Rectal smooth muscle tissue (tissue), 1 donor: ENCODE results near the gene SCFD2.

Experiments
- H3K27ac ChIP-seq: one replicate; pipeline ENCODE4 v1.7.0; 2013; ENCODE audit warnings: low read depth, low read length, inconsistent platforms
- H3K27me3 ChIP-seq: one replicate; pipeline ENCODE4 v1.7.0; 2013; ENCODE audit warnings: low read length; ENCODE audit not compliant: control insufficient read depth, insufficient read depth
- H3K36me3 ChIP-seq: one replicate; pipeline ENCODE4 v1.7.0; 2013; ENCODE audit warnings: low read length; ENCODE audit not compliant: control insufficient read depth, insufficient read depth
- H3K4me1 ChIP-seq: one replicate; pipeline ENCODE4 v1.7.0; 2013; ENCODE audit warnings: low read length; ENCODE audit not compliant: control insufficient read depth, insufficient read depth
- H3K4me3 ChIP-seq: one replicate; pipeline ENCODE4 v1.7.0; 2013; ENCODE audit warnings: low read length
- H3K9ac ChIP-seq: one replicate; pipeline ENCODE4 v1.7.0; 2013; ENCODE audit warnings: low read length

The SCFD2 gene

GRCh38 chr4:53094040-53094439 is 271.8 kb downstream of the SCFD2 start:
- Histone ChIP-seq H3K9ac (no peak overlapping the region), H3K4me3 (no peak overlapping the region), H3K36me3 (no peaks in the 10 kb centered on the region), H3K4me1 (no peaks in the 10 kb centered on the region), H3K27me3 (no peaks in the 10 kb centered on the region), H3K27ac (no peak overlapping the region)

GRCh38 chr4:53089936-53090729 is 275.7 kb downstream of the SCFD2 start:
- no peaks in the 10 kb centered on the region for H3K27me3 ChIP-seq
- no peak overlapping the region for H3K9ac ChIP-seq
- no peak overlapping the region for H3K4me3 ChIP-seq
- no peaks in the 10 kb centered on the region for H3K36me3 ChIP-seq
- H3K4me1 ChIP-seq = no peaks in the 10 kb centered on the region
- no peak overlapping the region for H3K27ac ChIP-seq

- no peak overlapping the region for H3K27ac ChIP-seq
- no peak overlapping the region for H3K9ac ChIP-seq
- H3K4me1 ChIP-seq = no peaks in the 10 kb centered on the region
- H3K4me3 ChIP-seq = no peak overlapping the region
- H3K27me3 ChIP-seq = no peaks in the 10 kb centered on the region
- no peaks in the 10 kb centered on the region for H3K36me3 ChIP-seq
Observed at GRCh38 chr4:53088152-53088551, 277.7 kb downstream of the SCFD2 start.

- no peak overlapping the region for H3K9ac ChIP-seq
- H3K4me1 ChIP-seq = no peaks in the 10 kb centered on the region
- H3K27me3 ChIP-seq = no peaks in the 10 kb centered on the region
- H3K27ac ChIP-seq = no peak overlapping the region
- no peak overlapping the region for H3K4me3 ChIP-seq
- no peaks in the 10 kb centered on the region for H3K36me3 ChIP-seq
Observed at GRCh38 chr4:53076374-53076958, 289.4 kb downstream of the SCFD2 start.

GRCh38 chr4:53075162-53075785 is 290.6 kb downstream of the SCFD2 start:
- Histone ChIP-seq H3K9ac (no peak overlapping the region), H3K27ac (no peak overlapping the region), H3K27me3 (no peaks in the 10 kb centered on the region), H3K36me3 (no peaks in the 10 kb centered on the region), H3K4me3 (no peak overlapping the region), H3K4me1 (no peaks in the 10 kb centered on the region)

GRCh38 chr4:53068755-53069330 is 297.0 kb downstream of the SCFD2 start:
- H3K27ac ChIP-seq = no peak overlapping the region
- H3K9ac ChIP-seq = no peak overlapping the region
- H3K4me1 ChIP-seq = no peaks in the 10 kb centered on the region
- no peak overlapping the region for H3K4me3 ChIP-seq
- H3K36me3 ChIP-seq = no peaks in the 10 kb centered on the region
- H3K27me3 ChIP-seq = no peaks in the 10 kb centered on the region

GRCh38 chr4:53067125-53067802 is 298.6 kb downstream of the SCFD2 start:
- no peaks in the 10 kb centered on the region for H3K27me3 ChIP-seq

GRCh38 chr4:53066155-53066554 is 299.7 kb downstream of the SCFD2 start:
- Histone ChIP-seq H3K4me3 (no peak overlapping the region), H3K27me3 (no peaks in the 10 kb centered on the region), H3K9ac (no peak overlapping the region), H3K36me3 (no peaks in the 10 kb centered on the region), H3K4me1 (no peaks in the 10 kb centered on the region), H3K27ac (no peak overlapping the region)

More at GRCh38 chr4:53067125-53067802, 298.6 kb downstream of the SCFD2 start:
- no peaks in the 10 kb centered on the region for H3K4me1 ChIP-seq
- no peak overlapping the region for H3K27ac ChIP-seq
- no peaks in the 10 kb centered on the region for H3K36me3 ChIP-seq
- no peak overlapping the region for H3K4me3 ChIP-seq
- H3K9ac ChIP-seq = no peak overlapping the region

GRCh38 chr4:53064609-53065008 is 301.3 kb downstream of the SCFD2 start:
- no peaks in the 10 kb centered on the region for H3K4me1 ChIP-seq
- H3K9ac ChIP-seq = no peak overlapping the region
- H3K27ac ChIP-seq = no peak overlapping the region
- no peak overlapping the region for H3K4me3 ChIP-seq
- no peaks in the 10 kb centered on the region for H3K27me3 ChIP-seq
- H3K36me3 ChIP-seq = no peaks in the 10 kb centered on the region

- Histone ChIP-seq H3K27ac (no peak overlapping the region), H3K9ac (no peak overlapping the region), H3K27me3 (no peaks in the 10 kb centered on the region), H3K4me1 (no peaks in the 10 kb centered on the region), H3K4me3 (no peak overlapping the region), H3K36me3 (no peaks in the 10 kb centered on the region)
Observed at GRCh38 chr4:53061091-53061850, 304.6 kb downstream of the SCFD2 start.

GRCh38 chr4:53060278-53060677 is 305.6 kb downstream of the SCFD2 start:
- Histone ChIP-seq H3K4me3 (no peak overlapping the region), H3K4me1 (no peaks in the 10 kb centered on the region), H3K27ac (no peak overlapping the region), H3K9ac (no peak overlapping the region), H3K27me3 (no peaks in the 10 kb centered on the region), H3K36me3 (no peaks in the 10 kb centered on the region)
